A549 (cell line): ENCODE data around the gene ANKRD11. TPM values are rescaled to one million over a fixed set of nuclear protein-coding genes. Genes with fewer than 3 reads are reported as not detected.
A peak's percentile ranks its signal among the peaks of the same experiment; 100 is the strongest.

ENCODE experiments used
- ATAC-seq, 2 experiments: fragments of 200-7000 bp in 1 of 2; fragments of >200 bp in 1 of 2; cut with Nextera tagmentation in 1 of 2; cut with Tn5 transposase in 1 of 2; 3 replicates each; pipeline versions ENCODE4 v1.8.0 to v1.9.1; 2018 to 2020; ENCODE audit warnings: mild to moderate bottlenecking in 1 of 2, moderate library complexity in 1 of 2
- CTCF ChIA-PET: fragments of 300-600 bp; sonication (Branson Sonifier 250); formaldehyde crosslinking; extraction: SDS; loops from one replicate; lab custom pipeline; 2021; ENCODE audit warnings: antibody characterized with exemption, inconsistent platforms; lab: Yijun Ruan, JAX
- POLR2A ChIA-PET: fragments of 350-600 bp; formaldehyde crosslinking; extraction: SDS; loops from one replicate; lab custom pipeline; 2021; ENCODE audit warnings: antibody characterized with exemption, inconsistent platforms; lab: Yijun Ruan, JAX
- DNase-seq, 2 experiments: peaks; one replicate each; pipeline versions ENCODE4 v3.0.0 to v3.0.0-alpha.2; 2011 to 2016; ENCODE audit warnings: low read depth in 1 of 2, low spot score in 1 of 2
- FAIRE-seq: peaks from 2 replicates; lab custom pipeline; 2011; peaks lifted over from hg19 to GRCh38; lab: Jason Lieb, UNC
- H3K27ac ChIP-seq, 2 experiments: fragments of >200 bp; sonication (Bioruptor Twin); formaldehyde crosslinking; 3 replicates each; pipeline ENCODE4 v1.5.1; 2016 to 2017
- H3K4me1 ChIP-seq: fragments of >200 bp; sonication (Bioruptor Twin); formaldehyde crosslinking; 3 replicates; pipeline ENCODE4 v1.6.1; 2016
- H3K4me2 ChIP-seq: fragments of >200 bp; sonication (Bioruptor Twin); formaldehyde crosslinking; 3 replicates; pipeline ENCODE4 v1.6.1; 2016
- H3K4me3 ChIP-seq: fragments of >200 bp; sonication (Bioruptor Twin); formaldehyde crosslinking; 3 replicates; pipeline ENCODE4 v1.5.1; 2016
- H3K9me3 ChIP-seq: fragments of >200 bp; sonication (Bioruptor Twin); formaldehyde crosslinking; 3 replicates; pipeline ENCODE4 v1.6.1; 2016
- BHLHE40 ChIP-seq: IDR thresholded peaks from 2 replicates; pipeline ENCODE4 v1.6.1; 2012; ENCODE audit warnings: low read depth, low read length, inconsistent platforms
- CBX8 ChIP-seq: fragments of 200-600 bp; sonication (generic); IDR thresholded peaks from 2 replicates; pipeline ENCODE4 v1.6.1; 2016
- ESRRA ChIP-seq: fragments of 150-350 bp; IDR thresholded peaks from 2 replicates; pipeline ENCODE4 v1.6.1; 2014; ENCODE audit warnings: mild to moderate bottlenecking, low read length, borderline replicate concordance
- FOSB ChIP-seq: fragments of 250-450 bp; sonication (Bioruptor Pico); IDR thresholded peaks from 2 replicates; pipeline ENCODE4 v1.5.0; 2020; ENCODE audit warnings: mild to moderate bottlenecking, moderate library complexity
- HOXB13 ChIP-seq: fragments of 250-450 bp; sonication (Bioruptor Pico); IDR thresholded peaks from 2 replicates; pipeline ENCODE4 v1.5.0; 2020; ENCODE audit warnings: low read depth, mild to moderate bottlenecking, moderate library complexity
- KDM5A ChIP-seq: fragments of 200-600 bp; sonication (generic); IDR thresholded peaks from 2 replicates; pipeline ENCODE4 v1.6.1; 2016; ENCODE audit warnings: antibody characterized with exemption, mild to moderate bottlenecking
- MAFK ChIP-seq: fragments of 450-650 bp; IDR thresholded peaks from 2 replicates; pipeline ENCODE4 v1.6.1; 2014; ENCODE audit not compliant: partially characterized antibody
- MAZ ChIP-seq: fragments of 150-350 bp; IDR thresholded peaks from 2 replicates; pipeline ENCODE4 v1.6.1; 2014; ENCODE audit warnings: antibody characterized with exemption, low read depth, low read length, borderline replicate concordance
- NFE2L2 ChIP-seq: fragments of 150-350 bp; conservative IDR thresholded peaks from 2 replicates; pipeline ENCODE4 v1.6.1; 2014; ENCODE audit warnings: low read length
- PHF8 ChIP-seq: fragments of 200-600 bp; sonication (generic); IDR thresholded peaks from 2 replicates; pipeline ENCODE4 v1.6.1; 2016; ENCODE audit warnings: low read depth, mild to moderate bottlenecking, antibody characterized with exemption, moderate library complexity, borderline replicate concordance
- POLR2AphosphoS2 ChIP-seq: conservative IDR thresholded peaks from 2 replicates; pipeline ENCODE4 v1.6.1; 2012; ENCODE audit warnings: low read length, improper control_type of control experiment, inconsistent platforms
- RAD21 ChIP-seq, 2 experiments: fragments of >200 bp in 1 of 2; sonication (Bioruptor Twin) in 1 of 2; formaldehyde crosslinking in 1 of 2; IDR thresholded peaks in 1 of 2; conservative IDR thresholded peaks in 1 of 2; 2 replicates in 1 of 2; 3 replicates in 1 of 2; pipeline ENCODE4 v1.6.1; 2012 to 2018; ENCODE audit warnings: inconsistent platforms in 1 of 2
- RCOR1 ChIP-seq: fragments of 150-350 bp; IDR thresholded peaks from 2 replicates; pipeline ENCODE4 v1.6.1; 2014; ENCODE audit warnings: antibody characterized with exemption, low read length, low read depth
- ZC3H11A ChIP-seq: fragments of 450-650 bp; IDR thresholded peaks from 2 replicates; pipeline ENCODE4 v1.6.1; 2014; ENCODE audit warnings: antibody characterized with exemption, mild to moderate bottlenecking
- WGBS: methylation state at CpG from one replicate; pipeline ENCODE4 v1.1.6; 2017; ENCODE audit errors: missing lambda C conversion rate; 5-methylcytosine and 5-hydroxymethylcytosine counted together
- polyA plus RNA-seq, 4 experiments: library from polyadenylated mRNA; depleted of rRNA in 3 of 4; stranded (reverse); fragments of >200 nt; fragmentation: RNase III in 1 of 4; extraction: RNeasy Plus Mini Kit Qiagen cat#74134 plus additional on column Dnase treatment in 1 of 4; gene quantifications; 2 replicates in 3 of 4; 3 replicates in 1 of 4; pipeline ENCODE4 v1.2.3, GENCODE V29; 2011 to 2017
- TF ChIP-seq, protein P1 (sequence below): fragments of 250-450 bp; sonication (Bioruptor Pico); IDR thresholded peaks from 2 replicates; pipeline ENCODE4 v1.5.0; 2020; ENCODE audit warnings: low read depth, mild to moderate bottlenecking, moderate library complexity
- TF ChIP-seq, protein P2 (sequence below): fragments of 250-450 bp; sonication (Bioruptor Pico); IDR thresholded peaks from 2 replicates; pipeline ENCODE4 v1.5.0; 2021; ENCODE audit warnings: mild to moderate bottlenecking, moderate library complexity, borderline replicate concordance
- TF ChIP-seq, protein P3 (sequence below): IDR thresholded peaks from 2 replicates; pipeline ENCODE4 v1.6.1; 2012; ENCODE audit warnings: low read depth, borderline replicate concordance
- TF ChIP-seq, protein P4 (sequence below): fragments of >200 bp; sonication (Bioruptor Twin); formaldehyde crosslinking; IDR thresholded peaks from 3 replicates; pipeline ENCODE4 v1.6.1; 2016

The ANKRD11 gene
- polyA plus RNA-seq, 2 of the 4 experiments (the other 2 are of a cell fraction) = 53.6 to 54.9 TPM

DNA sequence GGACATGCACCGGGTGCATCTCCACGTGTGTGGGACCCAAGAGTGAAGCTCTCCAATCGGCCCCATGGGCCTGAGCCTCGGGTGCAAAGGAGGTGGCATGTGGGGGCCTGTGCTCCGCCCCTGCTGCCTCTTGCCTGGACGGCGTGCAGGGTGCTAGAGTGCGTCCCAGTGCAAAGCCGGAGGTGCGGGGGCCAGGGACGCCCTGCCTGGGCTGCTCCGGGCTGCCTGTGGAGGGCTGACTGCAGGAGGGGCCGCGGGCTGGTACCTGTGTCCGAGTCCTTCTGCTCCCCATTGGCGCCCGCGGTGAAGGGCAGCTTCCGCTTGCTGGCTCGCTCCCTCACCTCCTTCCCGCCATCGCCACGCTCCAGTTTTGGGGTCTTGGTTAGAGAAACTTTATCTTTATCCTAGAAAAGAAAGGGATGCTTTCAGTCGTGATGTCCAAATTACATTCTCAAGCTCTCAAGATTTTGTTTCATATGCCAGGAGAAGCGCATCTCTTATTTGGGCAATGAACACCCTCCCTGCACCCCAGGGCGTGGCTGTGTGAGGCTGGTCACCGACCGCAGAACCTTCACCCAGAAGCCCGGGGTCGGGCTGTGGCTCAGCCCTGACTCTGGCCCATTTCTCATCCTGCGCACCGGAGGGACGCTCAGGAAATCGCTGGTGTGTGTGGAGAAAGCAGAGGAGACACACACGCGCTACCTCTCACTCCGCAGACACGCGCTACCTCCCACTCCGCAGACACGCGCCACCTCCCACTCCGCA lies 185.2 kb downstream of the ANKRD11 start:
- DNase-seq (no peak), FAIRE-seq (no peak), ATAC-seq (no peak)
- TF ChIP-seq PHF8 = no peak
- TF ChIP-seq, protein P1, sequence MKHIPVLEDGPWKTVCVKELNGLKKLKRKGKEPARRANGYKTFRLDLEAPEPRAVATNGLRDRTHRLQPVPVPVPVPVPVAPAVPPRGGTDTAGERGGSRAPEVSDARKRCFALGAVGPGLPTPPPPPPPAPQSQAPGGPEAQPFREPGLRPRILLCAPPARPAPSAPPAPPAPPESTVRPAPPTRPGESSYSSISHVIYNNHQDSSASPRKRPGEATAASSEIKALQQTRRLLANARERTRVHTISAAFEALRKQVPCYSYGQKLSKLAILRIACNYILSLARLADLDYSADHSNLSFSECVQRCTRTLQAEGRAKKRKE (CRISPR knock-in tag) = no peak
- Histone ChIP-seq H3K27ac (0 out of 6 replicates have a peak overlapping the region, but pooled peaks of 1 of the 2 experiments have one; percentile 17), H3K4me3 (no peak overlapping the region), H3K4me2 (no peak overlapping the region), H3K9me3 (no peaks in the 10 kb centered on the region), H3K4me1 (peaks cover 38% of the 10 kb centered on the region)
- POLR2A ChIA-PET = no interaction called here
- CTCF ChIA-PET = interaction anchor here (0.9 to 1.0 kb wide), 2 partner anchors 12 to 16 kb away, joined by 3 read pairs; no protein-coding TSS in a partner anchor
- 92% methylated on average over 39 of the region's 43 CpGs for WGBS

DNA sequence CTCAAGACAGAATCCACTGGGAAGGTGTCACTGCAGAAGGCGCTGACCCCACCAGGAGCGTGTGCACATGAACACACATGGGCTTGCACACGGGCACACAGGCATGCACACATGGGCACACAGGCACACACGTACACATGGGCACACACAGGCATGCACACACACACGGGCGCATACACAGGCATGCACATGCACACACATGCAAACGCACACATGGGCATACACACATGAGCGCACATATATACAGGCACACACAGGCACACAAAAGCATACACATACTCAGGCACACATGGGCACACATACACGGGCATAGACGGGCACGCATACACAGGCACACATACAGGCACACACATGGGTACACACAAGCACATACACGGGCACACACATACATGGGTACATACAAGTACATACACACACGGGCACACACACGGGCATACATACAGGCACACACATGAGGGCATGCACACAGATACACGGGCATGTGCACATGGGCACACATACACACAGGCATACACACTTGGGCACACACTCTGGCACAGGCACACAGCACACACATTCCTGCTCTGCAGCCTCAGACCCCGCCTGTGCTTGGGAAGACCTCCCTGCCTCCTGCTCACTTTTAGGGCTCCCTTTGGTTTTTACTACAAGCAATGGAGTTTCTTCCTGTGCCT lies 186.0 kb downstream of the ANKRD11 start:
- ChIA-PET CTCF (interaction anchor here (0.9 to 2.1 kb wide), 4 partner anchors 8 to 15 kb away, joined by 3 to 7 read pairs (median 3); no protein-coding TSS in a partner anchor), POLR2A (no interaction called here)
- H3K4me1 ChIP-seq = peaks cover 43% of the 10 kb centered on the region
- H3K4me3 ChIP-seq = no peak overlapping the region
- no peaks in the 10 kb centered on the region for H3K9me3 ChIP-seq
- no peak for DNase-seq
- TF ChIP-seq CBX8 = no peak
- no peak for TF ChIP-seq KDM5A
- TF ChIP-seq MAFK = no peak
- TF ChIP-seq, protein P2, sequence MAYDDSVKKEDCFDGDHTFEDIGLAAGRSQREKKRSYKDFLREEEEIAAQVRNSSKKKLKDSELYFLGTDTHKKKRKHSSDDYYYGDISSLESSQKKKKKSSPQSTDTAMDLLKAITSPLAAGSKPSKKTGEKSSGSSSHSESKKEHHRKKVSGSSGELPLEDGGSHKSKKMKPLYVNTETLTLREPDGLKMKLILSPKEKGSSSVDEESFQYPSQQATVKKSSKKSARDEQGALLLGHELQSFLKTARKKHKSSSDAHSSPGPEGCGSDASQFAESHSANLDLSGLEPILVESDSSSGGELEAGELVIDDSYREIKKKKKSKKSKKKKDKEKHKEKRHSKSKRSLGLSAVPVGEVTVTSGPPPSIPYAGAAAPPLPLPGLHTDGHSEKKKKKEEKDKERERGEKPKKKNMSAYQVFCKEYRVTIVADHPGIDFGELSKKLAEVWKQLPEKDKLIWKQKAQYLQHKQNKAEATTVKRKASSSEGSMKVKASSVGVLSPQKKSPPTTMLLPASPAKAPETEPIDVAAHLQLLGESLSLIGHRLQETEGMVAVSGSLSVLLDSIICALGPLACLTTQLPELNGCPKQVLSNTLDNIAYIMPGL (CRISPR knock-in tag) = no peak
- TF ChIP-seq RCOR1 = no peak
- no peak for TF ChIP-seq MAZ
- no peak for TF ChIP-seq HOXB13 (CRISPR knock-in tag)
- no peak for TF ChIP-seq NFE2L2
- TF ChIP-seq, protein P3, sequence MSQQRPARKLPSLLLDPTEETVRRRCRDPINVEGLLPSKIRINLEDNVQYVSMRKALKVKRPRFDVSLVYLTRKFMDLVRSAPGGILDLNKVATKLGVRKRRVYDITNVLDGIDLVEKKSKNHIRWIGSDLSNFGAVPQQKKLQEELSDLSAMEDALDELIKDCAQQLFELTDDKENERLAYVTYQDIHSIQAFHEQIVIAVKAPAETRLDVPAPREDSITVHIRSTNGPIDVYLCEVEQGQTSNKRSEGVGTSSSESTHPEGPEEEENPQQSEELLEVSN = no peak
- TF ChIP-seq FOSB = no peak
- no peak for TF ChIP-seq BHLHE40
- TF ChIP-seq, protein P4, sequence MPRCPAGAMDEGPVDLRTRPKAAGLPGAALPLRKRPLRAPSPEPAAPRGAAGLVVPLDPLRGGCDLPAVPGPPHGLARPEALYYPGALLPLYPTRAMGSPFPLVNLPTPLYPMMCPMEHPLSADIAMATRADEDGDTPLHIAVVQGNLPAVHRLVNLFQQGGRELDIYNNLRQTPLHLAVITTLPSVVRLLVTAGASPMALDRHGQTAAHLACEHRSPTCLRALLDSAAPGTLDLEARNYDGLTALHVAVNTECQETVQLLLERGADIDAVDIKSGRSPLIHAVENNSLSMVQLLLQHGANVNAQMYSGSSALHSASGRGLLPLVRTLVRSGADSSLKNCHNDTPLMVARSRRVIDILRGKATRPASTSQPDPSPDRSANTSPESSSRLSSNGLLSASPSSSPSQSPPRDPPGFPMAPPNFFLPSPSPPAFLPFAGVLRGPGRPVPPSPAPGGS = no peak
- no peak for TF ChIP-seq POLR2AphosphoS2
- no peak for TF ChIP-seq ZC3H11A
- no peak for TF ChIP-seq RAD21 (conservative IDR thresholded peaks at IDR 0.05 in 1 of 2, IDR thresholded peaks at IDR 0.05 in 1 of 2)
- no peak for TF ChIP-seq ESRRA
- TF ChIP-seq PHF8 = no peak
- WGBS = 92% methylated on average over 16 of the region's 16 CpGs
- no peak for FAIRE-seq
- no peak for ATAC-seq
- H3K27ac ChIP-seq = peak overlapping the region; percentile 95 to 96; a peak in 3 of 6 replicates
- no peak overlapping the region for H3K4me2 ChIP-seq
